RWPE2 (cell line): Measurements from ENCODE around the gene TMEM132D.

Experiments
- ATAC-seq: fragments of 200-7000 bp; cut with Tn5 transposase; 3 replicates; pipeline ENCODE4 v1.9.1; 2021; ENCODE audit warnings: low read depth
- DNase-seq: peaks from one replicate; pipeline ENCODE4 v3.0.0-alpha.2; 2020; ENCODE audit warnings: low spot score
- H3K27ac ChIP-seq: fragments of 450-650 bp; 2 replicates; pipeline ENCODE4 v1.5.1; 2017; ENCODE audit warnings: mild to moderate bottlenecking; ENCODE audit not compliant: poor library complexity, severe bottlenecking
- H3K27me3 ChIP-seq: fragments of 250-450 bp; sonication (Bioruptor Pico); 2 replicates; pipeline ENCODE4 v1.5.1; 2021; ENCODE audit warnings: mild to moderate bottlenecking, moderate library complexity; ENCODE audit not compliant: insufficient read depth, poor library complexity, severe bottlenecking
- H3K36me3 ChIP-seq: fragments of 250-450 bp; sonication (Bioruptor Pico); 2 replicates; pipeline ENCODE4 v1.5.1; 2020; ENCODE audit warnings: low read depth, mild to moderate bottlenecking, moderate library complexity
- H3K4me1 ChIP-seq: fragments of 250-450 bp; sonication (Bioruptor Pico); 2 replicates; pipeline ENCODE4 v1.5.1; 2021; ENCODE audit warnings: mild to moderate bottlenecking, moderate library complexity; ENCODE audit not compliant: insufficient read depth, poor library complexity, severe bottlenecking
- H3K4me3 ChIP-seq: fragments of 250-450 bp; sonication (Bioruptor Pico); 2 replicates; pipeline ENCODE4 v1.5.1; 2021; ENCODE audit warnings: mild to moderate bottlenecking, moderate library complexity; ENCODE audit not compliant: severe bottlenecking
- H3K9me3 ChIP-seq: fragments of 250-450 bp; sonication (Bioruptor Pico); 2 replicates; pipeline ENCODE4 v1.5.1; 2021; ENCODE audit warnings: mild to moderate bottlenecking, moderate library complexity; ENCODE audit not compliant: severe bottlenecking
- TF ChIP-seq, protein P1 (sequence below): fragments of 450-650 bp; IDR thresholded peaks from one replicate; pipeline ENCODE4 v1.5.1; 2017; ENCODE audit warnings: mild to moderate bottlenecking, moderate library complexity; ENCODE audit not compliant: poor library complexity, severe bottlenecking

Gene TMEM132D

DNA sequence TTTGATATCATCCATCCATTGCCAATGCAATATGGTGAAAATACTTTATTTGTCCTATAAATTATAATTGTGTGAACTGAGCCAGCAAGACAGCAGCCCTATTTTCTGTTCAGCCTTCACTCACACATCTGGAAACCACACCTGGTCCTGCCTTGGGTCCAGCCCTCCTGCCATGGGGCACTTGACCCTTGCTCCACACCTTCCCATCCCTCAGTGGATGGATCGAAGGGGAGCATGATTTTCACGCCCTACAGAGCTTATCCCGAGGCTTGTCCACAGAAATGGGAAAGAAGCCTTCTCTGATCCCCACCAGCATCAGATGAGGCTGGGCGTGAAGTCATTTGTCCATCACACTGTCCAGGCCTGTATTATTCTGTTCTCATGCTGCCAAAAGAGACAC lies 10.1 kb downstream of the TMEM132D start:
- H3K27ac ChIP-seq, result no peak overlapping the region
- H3K4me1 ChIP-seq, result no peaks in the 10 kb centered on the region
- no peaks in the 10 kb centered on the region for H3K27me3 ChIP-seq
- H3K36me3 ChIP-seq, result no peaks in the 10 kb centered on the region
- H3K4me3 ChIP-seq, result no peak overlapping the region
- DNase-seq, result no peak
- no peak for ATAC-seq
- no peaks in the 10 kb centered on the region for H3K9me3 ChIP-seq
- TF ChIP-seq, protein P1, sequence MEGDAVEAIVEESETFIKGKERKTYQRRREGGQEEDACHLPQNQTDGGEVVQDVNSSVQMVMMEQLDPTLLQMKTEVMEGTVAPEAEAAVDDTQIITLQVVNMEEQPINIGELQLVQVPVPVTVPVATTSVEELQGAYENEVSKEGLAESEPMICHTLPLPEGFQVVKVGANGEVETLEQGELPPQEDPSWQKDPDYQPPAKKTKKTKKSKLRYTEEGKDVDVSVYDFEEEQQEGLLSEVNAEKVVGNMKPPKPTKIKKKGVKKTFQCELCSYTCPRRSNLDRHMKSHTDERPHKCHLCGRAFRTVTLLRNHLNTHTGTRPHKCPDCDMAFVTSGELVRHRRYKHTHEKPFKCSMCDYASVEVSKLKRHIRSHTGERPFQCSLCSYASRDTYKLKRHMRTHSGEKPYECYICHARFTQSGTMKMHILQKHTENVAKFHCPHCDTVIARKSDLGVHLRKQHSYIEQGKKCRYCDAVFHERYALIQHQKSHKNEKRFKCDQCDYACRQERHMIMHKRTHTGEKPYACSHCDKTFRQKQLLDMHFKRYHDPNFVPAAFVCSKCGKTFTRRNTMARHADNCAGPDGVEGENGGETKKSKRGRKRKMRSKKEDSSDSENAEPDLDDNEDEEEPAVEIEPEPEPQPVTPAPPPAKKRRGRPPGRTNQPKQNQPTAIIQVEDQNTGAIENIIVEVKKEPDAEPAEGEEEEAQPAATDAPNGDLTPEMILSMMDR, result no peak

DNA sequence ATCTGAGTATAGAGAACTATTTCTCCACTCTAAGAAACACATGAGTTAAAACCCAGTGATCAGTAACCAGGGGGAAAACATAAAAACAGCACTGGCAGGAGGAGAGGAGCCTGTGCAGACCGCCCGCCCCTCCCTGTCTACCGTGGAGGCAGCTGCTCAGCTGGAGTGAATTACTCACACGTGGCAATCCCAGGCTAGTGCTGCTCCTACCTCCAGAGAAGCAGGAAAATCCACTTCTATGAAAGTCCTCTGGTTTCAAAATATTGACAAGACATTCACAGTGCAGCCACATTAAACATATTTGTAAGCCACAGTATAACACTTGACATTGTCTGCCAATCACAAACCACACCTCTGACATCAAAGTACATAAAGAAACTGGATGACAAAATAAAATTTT lies 16.7 kb downstream of the TMEM132D start:
- TF ChIP-seq, protein P1, result no peak
- Histone ChIP-seq H3K36me3 (no peaks in the 10 kb centered on the region), H3K4me1 (no peaks in the 10 kb centered on the region), H3K9me3 (no peaks in the 10 kb centered on the region), H3K27ac (no peak overlapping the region), H3K27me3 (peaks cover 7% of the 10 kb centered on the region), H3K4me3 (no peak overlapping the region)
- no peak for DNase-seq
- no peak for ATAC-seq

DNA sequence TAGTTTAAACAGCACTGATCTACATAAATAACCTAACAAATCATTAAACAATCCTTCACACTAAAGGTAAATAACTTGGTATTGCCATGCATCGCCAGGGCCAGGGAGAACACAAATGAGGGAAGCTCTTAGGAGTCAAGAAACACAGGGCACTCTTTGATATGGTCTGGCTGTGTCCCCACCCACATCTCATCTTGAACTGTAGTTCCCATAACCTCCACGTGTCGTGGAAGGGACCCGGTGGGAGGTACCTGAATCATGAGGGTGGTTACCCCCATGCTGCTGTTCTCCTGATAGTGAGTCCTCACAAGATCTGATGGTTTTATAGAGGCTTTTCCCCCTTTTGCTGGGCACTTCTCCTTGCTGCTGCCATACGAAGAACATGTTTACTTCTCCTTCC lies 17.3 kb downstream of the TMEM132D start:
- no peak for DNase-seq
- Histone ChIP-seq H3K4me3 (no peak overlapping the region), H3K36me3 (no peaks in the 10 kb centered on the region), H3K9me3 (no peaks in the 10 kb centered on the region), H3K27me3 (peaks cover 8% of the 10 kb centered on the region), H3K27ac (no peak overlapping the region), H3K4me1 (no peaks in the 10 kb centered on the region)
- TF ChIP-seq, protein P1, result no peak
- no peak for ATAC-seq

DNA sequence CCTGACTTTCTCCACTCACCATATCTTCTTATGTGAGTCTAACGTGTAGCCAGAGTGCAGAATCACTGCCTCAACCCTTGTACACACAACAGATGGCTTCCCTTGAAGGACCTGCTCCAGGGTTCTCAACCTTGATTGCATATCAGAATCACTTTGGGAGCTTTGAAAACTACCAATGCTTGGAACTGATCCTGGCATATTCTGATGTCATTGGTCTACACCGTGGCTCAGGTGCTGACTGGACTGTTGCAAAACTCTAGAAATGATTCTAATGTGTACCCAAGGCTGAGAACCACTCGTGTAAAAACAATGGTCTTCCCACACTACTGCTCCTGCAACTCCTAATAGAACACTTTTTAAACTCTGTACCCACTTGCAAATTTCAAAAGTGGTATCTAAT lies 18.5 kb downstream of the TMEM132D start:
- Histone ChIP-seq H3K27ac (no peak overlapping the region), H3K36me3 (no peaks in the 10 kb centered on the region), H3K4me1 (no peaks in the 10 kb centered on the region), H3K9me3 (no peaks in the 10 kb centered on the region), H3K27me3 (peaks cover 12% of the 10 kb centered on the region), H3K4me3 (no peak overlapping the region)
- TF ChIP-seq, protein P1, result no peak
- ATAC-seq (no peak), DNase-seq (no peak)

DNA sequence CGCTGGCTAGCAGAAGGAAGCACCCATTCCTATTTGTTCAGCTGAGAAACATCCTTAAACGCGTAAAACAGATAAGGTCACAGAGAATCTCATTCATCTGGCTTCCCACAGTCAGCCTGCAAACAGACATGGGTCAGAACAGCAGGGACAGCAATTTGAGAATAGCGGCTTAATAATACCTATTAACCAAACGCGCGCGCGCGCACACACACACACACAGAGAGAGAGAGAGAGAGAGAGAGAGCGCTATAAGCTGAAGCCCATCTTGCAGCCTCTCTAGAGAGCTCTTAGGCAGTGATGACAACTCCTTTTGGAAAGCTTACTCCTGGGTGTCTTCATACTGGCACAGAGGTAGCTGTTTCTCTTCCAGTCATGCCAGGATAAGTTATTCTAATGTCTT lies 26.4 kb downstream of the TMEM132D start:
- Histone ChIP-seq H3K27me3 (peaks cover 8% of the 10 kb centered on the region), H3K4me1 (no peaks in the 10 kb centered on the region), H3K4me3 (no peak overlapping the region), H3K9me3 (no peaks in the 10 kb centered on the region), H3K27ac (no peak overlapping the region), H3K36me3 (no peaks in the 10 kb centered on the region)
- DNase-seq (no peak), ATAC-seq (no peak)
- TF ChIP-seq, protein P1, result no peak
